ENCODE measurements around the gene ARID4A.
"Not testable (repeated sequence)": the region's sequence is repeated elsewhere in the genome, so short reads cannot be mapped to it uniquely, and the experiment has no call there.

The ARID4A gene

DNA sequence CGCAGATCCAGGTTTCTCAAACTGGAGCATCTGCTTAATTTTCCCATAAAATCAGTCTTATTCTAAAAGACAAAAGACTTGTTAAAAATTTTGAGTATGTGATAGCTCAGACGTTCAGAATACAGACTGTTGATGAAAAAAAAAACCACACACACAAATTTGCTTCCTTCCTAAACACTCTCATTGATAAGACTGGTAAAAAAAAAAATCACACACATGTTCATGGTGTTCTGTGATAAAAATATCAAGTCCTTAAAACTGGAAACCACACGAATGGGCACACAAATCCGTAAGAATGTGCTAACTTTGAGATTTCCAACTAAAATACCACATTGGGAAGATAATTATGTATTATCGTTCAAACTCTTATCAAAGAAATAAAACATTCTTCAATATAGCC, 6.7 kb upstream of the ARID4A start:
- no peak for DNase-seq

DNA sequence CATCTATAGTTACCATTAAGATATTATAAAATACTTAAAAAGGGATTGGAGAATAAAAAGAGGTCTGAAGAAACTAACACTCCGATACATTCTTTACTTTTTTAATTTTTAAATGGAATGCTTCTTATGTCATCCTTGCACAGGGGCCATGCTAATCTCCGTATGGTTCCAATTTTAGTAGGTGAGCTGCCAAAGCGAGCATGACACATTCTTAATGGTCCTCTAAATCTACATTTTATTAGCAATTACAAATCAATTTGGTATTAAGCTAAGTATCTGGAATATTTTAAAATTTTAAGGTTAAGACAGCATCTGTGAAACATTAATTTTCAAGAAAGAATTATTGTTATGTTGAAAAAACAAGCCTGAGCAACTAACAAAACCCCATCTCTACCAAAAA, 6.2 kb upstream of the ARID4A start:
- no peak for DNase-seq

DNA sequence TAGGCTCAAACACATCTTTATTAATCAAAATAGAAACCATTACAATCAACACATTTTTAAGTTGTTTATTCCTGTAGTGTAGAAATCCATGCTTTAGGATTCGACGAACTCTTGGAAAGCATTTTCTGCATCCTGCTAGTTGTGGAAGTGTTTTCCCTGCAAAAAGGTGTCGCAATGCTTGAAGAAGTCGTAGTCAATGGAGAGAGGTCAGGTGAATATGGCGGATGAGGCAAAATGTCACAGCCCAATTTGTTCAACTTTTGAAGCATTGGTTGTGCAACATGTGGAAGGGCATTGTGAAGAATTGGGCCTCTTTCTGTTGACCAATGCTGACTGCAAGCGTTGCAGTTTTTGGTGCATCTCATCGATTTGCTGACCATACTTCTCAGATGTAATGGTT, 4.2 kb upstream of the ARID4A start:
- DNase-seq: no peak

DNA sequence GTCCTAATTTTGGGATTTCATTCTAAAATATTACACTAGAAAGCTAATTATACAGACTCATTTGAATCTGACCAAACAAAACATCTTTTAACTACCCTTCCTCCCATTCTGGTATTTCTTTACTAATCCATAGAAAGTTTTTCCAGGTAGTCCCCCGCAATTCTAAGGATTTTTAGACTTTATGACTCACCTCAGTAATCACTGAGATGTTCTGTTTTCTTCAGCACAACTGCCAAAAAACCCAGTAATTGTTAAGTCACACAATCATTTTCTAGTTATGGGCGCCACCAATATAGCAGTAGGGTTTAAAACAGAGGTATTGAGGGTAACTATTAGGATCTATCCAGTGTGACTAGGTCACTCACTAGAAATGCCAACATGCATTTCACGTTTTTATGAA, 1.6 kb upstream of the ARID4A start:
- no peak for DNase-seq

DNA sequence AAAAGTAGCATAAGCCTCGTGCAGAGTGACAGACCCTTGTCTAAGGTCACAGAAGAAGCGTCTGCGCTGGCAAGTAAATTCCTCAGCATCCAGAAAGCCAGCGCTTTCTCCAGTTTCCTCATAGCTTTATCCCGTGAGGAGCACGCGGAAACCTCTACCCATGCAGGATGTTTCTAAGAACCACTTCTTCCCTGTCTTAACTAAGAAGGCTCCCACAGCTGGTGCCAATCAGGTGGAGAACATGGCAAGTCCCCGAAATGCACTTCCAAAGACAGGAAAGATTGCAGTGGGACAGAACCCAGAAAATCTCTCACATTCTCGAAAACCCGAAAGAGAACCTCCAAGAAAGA, 968 bp upstream of the ARID4A start:
- no peak for DNase-seq

DNA sequence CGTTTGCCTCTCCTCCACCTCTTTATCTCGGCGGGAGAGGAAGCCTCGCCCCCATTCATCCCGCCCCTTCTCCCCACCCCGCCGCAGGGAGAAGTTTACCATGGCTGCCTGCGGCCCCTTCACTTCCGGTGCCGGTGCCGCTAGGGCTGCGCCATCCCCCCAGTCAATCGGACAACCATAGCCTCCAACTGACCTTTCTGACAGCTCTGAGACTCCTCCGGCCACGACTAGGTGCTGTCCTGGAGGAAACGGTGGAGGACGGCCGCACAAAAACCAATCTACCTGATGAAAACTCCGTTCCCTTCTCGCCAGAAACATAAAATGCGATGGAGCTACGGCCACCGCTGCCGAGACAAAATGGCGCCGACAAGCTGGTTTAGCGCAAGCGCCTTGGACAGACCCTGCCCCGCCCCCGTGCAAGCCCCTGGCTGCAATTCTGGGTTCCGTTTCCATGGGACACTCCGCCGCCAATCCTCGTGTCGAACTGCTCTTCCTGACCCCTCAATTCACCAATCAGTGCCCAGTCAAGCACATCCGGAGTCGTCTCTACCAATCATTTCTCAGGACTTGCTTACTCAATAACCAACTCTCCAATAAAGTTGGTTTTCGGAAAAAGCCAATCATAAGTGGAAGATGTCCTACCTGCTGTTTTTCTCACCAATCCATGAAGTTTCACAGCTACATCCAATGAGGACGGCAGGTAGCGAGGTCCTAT, 436 bp upstream of the ARID4A start:
- DNase-seq: peak; percentile 99

DNA sequence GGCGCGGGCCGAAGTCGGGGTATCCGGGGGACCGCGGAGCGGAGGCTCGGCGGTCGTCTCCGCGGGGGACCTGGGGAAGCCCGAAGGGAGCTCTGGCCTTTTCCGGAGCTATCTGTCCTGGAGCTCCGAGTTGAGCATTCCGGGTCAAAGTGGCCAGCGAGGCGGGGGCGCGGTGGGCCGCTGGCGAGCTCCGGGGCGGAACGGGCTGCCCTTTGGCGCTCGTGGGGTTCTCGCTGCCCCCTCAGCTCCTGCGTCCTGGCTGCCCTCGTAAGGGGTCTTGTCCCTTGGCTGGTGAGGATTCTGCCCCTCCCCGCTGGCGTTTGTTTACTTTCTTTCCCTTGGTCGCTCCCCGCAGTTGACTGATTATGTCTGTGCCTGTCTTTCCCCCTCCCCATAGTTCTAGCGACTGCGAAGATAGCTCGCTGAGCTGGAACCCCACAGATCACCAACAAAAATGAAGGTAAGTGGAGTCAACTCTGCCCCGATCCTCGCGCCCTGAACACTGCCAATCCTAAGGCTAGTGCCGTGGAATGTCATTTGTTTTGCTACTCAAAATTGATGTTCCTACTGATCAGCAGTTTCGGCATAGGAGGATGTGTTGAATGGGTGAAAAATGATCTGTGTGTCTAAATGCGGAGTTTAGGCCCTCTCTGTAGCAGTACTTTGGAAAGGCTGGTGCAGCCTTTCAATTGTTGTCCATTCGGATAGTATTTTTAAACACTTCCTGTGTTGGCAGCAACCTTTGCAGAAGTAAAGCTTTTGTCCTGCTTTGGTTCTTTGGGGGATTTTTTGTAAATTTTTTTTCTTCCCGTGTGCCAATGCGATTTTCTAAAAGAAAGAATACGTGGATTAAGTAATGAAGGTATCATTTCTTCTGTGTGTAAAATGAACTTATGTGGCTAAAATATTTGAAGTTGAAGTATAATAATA, 1.3 kb downstream of the ARID4A start:
- peak; percentile 62 for DNase-seq

DNA sequence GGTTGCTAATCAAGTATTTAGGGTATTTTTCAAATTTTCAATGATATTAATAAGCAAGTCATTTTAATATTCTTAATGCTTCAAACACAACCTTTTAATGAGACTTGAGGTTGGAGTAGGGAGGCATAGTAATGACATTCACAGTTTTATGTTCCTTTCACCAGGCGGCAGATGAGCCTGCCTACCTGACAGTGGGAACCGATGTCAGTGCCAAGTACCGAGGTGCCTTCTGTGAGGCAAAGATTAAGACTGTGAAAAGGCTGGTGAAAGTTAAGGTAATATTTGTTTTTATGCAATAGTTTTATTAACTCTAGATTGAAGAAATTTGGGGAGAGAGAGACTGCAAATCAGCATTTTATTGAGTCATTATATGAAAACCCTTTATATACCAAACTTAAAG, 3.1 kb downstream of the ARID4A start:
- no peak for DNase-seq

DNA sequence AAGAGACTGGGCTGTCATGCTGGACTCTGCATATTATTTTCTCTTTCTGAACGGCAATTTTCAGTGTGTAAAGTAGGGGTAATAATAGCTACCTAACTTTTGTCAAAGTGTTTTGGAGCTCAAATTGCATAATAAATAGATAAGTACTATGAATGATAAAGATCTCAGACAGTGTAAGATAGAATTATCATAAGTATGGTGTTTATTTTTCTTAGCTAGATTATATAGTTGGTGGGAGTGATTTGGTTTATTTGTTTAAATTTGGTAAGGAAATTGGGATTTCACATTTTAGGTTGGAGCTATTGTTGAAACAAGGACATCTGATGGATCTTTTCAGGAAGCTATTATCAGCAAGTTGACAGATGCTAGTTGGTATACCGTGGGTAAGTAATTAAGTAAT, 7.4 kb downstream of the ARID4A start:
- DNase-seq: no peak

DNA sequence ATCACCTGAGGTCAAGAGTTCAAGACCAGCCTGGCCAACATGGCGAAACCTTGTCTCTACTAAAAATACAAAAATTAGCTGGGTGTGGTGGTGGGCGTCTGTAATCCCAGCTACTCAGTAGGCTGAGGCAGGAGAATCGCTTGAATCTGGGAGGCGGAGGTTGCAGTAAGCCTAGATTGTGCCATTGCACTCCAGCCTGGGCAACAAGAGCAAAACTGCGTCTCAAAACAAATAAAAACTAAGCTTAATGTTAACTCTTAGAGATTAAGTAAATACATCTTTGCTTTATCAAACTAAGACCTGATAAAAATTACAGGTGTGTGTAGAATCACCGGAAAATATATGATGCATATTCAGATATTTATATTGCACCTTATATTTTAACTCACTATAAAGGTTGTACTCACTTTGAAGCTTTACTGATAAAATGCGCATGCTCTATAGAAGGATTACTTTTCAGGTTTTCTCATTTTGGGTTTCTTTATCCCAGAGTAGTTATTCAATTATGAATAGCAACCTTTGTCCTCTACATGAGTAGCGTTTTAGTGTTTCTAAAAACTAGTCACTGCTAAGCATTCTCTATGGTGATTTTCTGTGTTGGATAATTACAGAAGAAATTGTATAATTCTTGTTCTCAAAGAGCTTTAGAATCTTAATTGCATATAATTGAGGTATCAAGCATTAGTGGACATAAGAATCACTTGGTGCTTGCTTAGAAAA, 9.4 kb downstream of the ARID4A start:
- no peak for DNase-seq

DNA sequence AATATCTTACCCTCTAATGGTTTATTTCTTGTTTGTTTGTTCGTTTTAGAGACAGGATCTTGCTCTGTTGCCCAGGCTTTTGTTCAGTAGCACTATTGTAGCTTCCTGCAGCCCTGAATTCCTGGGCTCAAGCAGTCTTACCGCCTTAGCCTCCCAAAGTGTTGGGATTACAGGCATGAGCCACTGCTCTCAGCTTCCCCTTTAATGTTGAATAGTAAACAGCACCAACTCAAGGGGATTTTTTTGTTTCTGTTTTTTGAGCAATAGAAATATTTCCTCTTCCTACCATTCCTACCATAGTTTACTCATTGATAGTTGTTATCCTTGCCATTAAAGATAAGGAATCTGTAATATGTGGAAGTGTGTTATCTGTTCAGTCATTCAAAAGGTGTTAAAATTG, 10.7 kb downstream of the ARID4A start:
- no peak for DNase-seq

DNA sequence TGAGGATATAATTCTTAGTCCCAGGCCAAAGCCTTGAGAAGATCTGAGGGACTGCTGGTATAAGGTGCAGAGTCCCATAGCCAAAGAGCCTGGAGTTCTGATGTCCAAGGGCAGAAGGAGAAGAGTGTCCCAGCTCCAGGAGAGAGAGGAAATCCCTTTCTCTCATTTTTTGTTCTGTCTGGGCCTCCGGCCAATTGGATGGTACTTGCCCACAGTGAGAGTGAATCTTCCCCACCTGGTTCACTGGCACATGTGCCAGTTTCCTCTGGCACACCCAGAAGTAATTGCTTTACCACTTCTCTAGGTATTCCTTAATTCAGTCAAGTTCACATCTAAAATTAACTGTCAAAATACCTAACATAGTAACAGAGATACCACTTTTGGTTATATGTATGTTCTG, 15.3 kb downstream of the ARID4A start:
- DNase-seq: no peak

DNA sequence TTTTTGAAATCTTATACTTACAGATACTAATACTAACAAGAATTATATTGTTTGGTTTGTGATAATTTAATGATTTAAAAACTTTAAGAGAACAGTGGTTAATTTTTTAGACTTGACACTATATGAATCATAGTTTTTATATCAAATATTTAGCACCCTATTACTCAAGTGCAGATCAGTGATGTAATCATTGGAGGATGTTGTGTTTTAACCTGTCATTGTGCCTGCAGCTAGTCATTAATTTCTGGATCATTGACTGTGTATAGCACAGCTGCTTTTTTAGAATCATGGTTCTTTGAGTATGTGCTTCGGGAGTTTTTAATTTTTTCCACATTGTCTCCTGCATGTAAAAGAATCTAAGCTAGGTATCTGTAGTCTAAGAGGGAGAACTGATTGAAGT, 17.3 kb downstream of the ARID4A start:
- DNase-seq: no peak

DNA sequence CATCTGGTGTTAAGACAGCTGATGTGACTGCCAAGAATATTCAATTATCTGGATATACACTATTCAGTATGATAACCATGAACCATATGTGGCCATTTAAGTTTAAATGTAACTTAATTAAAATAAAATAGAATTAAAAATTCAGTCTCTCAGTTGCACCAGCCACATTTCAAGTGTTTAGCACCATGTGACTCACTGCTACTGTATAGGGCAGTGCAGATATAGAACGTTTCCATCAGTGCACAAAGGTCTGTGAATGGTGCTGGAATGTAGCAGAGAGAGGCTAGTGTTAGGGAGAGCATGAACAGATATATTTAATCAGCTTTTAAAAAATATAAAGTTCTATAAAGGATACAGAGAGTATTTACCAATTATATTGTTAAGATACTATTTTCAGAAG, 28.7 kb downstream of the ARID4A start:
- no peak for DNase-seq

DNA sequence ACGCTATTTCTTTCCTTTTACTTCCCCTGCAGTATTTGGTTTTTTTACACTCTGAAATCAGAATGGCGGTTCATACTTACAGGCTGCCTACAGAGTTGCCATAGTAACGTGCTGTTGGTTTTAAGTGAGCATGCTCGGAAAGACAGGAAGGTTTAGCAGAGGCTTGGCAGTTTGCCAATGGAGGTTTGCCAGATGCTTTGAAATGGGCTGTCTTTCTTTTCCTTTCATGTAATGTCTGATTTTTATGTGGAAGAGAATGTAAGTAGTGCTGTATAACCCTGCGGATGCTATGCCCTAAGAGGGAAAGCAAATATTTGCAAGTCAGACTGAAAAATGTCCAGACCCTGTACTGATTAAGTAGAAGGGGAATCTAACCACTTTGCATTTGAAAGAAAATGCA, 32.8 kb downstream of the ARID4A start:
- DNase-seq: peak; percentile 79

DNA sequence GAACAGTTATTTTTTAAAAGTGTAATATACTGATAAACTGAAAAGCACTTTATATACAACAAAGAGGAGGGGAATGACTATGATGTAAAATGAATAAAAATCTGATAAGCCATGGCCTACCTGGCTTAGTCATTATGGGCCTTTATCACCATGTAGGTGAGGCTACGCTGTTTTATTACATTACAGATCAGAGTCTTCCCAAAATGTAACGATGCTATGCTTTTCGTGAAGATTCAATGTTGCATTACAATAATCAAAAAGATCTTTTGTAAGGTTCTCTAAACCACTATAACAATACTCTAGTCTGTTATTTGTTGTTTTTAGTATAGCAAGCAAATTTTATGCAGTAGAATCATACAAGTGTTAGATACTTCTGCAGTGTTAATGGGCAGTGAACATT, 34.2 kb downstream of the ARID4A start:
- no peak for DNase-seq

DNA sequence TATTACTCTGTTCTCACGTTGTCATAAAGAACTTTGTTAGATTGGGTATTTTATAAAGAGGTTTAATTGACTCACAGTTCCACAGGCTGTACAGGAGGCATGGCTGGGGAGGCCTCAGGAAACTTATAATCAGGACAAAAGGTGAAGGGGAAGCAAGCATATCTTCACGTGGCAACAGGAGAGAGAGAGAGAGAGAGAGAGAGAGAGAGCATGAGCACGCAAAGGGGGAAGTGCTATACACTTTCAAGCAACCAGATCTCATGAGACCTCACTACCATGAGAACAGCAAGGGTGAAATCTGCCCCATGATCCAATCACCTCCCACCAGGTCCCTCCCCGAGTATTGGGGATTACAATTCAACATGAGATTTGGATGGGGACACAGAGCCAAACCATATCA, 41.3 kb downstream of the ARID4A start:
- not testable (repeated sequence) for DNase-seq

DNA sequence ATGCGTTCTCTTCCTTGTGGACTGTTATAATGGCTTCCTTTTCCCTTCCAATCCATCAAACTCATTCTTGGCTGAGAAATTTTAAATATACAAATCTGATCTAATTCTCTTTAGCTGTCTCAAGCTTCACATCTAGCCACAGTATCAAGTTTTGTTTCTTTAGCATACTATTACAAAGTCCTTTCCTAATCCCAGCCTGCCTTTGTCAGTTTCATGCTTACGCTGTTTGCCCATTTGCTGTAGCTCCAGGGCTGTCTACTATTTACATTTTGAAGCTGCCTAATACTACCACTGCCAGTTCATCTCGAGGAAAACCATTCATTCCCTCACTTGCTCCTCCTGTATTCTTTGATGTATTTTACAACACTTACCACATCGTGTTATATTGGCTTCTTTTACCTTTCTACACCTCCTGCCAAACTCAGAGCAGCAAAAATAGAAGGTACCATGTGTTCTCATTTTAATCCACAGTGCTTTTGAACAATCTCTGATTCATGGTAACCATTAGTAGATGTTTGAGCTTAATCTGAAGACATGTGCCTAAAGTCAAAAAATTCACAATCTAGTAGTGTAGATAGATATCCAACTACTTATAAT, 42.9 kb downstream of the ARID4A start:
- no peak for DNase-seq

DNA sequence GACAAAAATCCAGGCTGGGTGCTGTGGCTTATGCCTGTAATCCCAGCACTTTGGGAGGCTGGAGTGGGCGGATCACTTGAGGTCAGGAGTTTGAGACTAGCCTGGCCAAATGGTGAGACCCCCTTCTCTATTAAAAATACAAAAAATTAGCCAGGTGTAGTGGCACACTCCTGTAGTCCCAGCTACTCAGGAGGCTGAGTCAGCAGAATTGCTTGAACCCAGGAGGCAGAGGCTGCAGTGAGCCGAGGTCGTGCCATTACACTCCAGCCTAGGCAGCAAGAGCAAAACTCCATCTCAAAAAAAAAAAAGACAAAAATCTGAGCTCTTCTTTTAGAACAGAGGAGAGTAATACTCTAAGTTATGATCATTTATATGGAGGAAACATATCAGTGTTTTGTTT, 45.2 kb downstream of the ARID4A start:
- not testable (repeated sequence) for DNase-seq

DNA sequence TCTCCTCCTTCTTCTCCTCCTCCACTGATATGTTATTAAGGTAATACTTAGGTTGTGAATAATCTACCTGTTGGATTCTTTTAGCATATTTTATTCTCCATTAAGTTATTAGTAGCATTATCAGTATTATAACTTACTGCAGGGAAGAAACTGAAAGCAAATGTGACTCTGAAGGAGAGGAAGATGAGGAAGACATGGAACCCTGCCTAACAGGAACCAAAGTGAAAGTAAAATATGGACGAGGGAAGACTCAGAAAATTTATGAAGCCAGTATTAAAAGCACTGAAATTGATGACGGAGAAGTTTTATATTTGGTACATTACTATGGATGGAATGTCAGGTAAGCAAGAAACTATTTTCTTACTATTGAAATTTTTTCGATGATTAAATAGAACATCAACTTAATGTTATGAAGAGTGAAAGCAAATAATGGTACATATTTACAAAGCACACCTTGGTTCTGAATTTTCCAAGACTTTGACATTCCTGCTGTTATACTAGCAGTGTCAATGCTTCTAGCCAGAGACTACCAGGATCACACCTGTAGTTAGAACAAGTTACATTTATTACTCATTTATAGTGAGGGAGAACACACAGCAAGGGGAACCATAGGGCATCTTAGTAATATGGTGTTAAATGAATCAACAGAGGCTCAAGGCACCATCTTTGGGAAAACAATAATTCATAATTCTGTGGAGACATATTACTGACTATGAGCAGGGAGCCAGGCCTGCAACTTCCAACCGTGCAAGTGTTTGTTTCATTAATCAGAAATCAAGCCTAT, 55.4 kb downstream of the ARID4A start:
- DNase-seq: no peak

DNA sequence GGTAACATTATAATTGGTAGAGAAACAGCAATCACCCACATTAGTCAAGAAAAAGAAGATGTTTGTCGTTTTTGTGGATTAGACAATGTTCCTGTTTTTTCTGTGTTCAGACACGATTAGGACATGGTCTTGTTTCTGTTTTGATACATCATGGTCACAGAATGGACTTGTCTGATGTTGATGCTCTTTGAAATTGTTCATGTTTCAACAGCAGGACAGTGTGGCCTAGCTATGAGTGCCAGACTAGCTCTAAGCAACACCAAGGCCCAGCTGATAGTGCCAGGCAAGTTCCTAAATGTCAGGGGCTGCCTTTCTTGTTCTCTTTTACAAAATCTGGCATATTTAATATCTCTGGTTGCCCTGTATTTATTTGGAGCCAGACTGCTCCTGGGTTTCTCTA, 56.5 kb downstream of the ARID4A start:
- no peak for DNase-seq

DNA sequence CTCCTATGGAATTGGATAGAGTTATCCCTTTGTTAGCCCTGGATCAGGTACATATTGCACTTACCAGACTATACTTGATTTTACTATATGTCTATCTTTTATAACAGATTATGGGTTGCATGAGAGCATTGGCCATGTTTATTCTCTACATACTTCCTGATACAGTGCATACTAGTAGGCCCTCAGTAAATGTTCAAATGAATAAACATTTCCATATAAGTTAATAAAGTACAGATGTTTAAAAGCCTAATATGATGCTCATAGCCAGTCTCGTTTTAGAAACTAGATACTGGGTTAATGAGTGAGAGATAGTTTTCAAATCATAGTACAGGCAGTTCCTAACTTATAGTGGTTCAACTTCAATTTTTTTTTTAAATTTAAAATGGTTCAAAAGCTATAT, 57.9 kb downstream of the ARID4A start:
- no peak for DNase-seq

DNA sequence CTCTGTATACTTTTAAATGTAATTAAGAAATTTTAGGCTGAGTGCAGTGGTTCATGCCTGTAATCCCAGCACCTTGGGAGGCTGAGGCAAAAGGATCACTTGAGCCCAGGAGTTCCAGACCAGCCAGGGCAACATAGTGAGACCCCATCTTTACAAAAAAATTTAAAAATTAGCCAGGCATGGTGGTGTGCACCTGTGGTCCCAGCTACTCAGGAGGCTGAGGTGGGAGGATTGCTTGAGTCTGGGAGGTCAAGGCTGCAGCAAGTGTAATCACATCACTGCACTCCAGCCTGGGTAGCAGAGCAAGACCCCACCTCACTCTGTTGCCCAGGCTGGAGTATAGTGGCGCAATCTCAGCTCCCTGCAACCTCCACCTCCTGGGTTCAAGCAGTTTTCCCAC, 63.9 kb downstream of the ARID4A start:
- DNase-seq: not testable (repeated sequence)

Measured in retina (tissue), 1 donor.